Kidney epithelial cell (primary cell): ENCODE data around the gene ALOXE3. TPM values are rescaled to one million over a fixed set of nuclear protein-coding genes. Genes with fewer than 3 reads are reported as not detected.

Experiments used
- DNase-seq: peaks from one replicate; pipeline ENCODE4 v3.0.0-alpha.2; 2010; ENCODE audit warnings: low read depth
- H3K27me3 ChIP-seq: 2 replicates; pipeline ENCODE4 v1.6.0; 2011; ENCODE audit warnings: low read length; ENCODE audit not compliant: control insufficient read depth, insufficient read depth
- H3K36me3 ChIP-seq: 2 replicates; pipeline ENCODE4 v1.5.1; 2011; ENCODE audit warnings: low read length; ENCODE audit not compliant: control insufficient read depth, insufficient read depth
- H3K4me3 ChIP-seq: 2 replicates; pipeline ENCODE4 v1.5.1; 2011; ENCODE audit warnings: low read depth, mild to moderate bottlenecking, control low read depth, low read length
- CTCF ChIP-seq: IDR thresholded peaks from 2 replicates; pipeline ENCODE4 v1.5.1; 2011; ENCODE audit warnings: mild to moderate bottlenecking, moderate library complexity, low read length, control low read depth, inconsistent platforms; ENCODE audit not compliant: insufficient read depth, poor library complexity, severe bottlenecking
- total RNA-seq: library from RNA; depleted of rRNA; stranded (reverse); fragments of >200 nt; gene quantifications from 2 replicates; pipeline ENCODE4 v1.2.3, GENCODE V29; 2015

ALOXE3 gene
- total RNA-seq, 1 donor from 2014 or later: 0.75 TPM

- peaks cover 14% of the 10 kb centered on the region for H3K36me3 ChIP-seq
- no peak overlapping the region for H3K4me3 ChIP-seq
- DNase-seq: no peak
- TF ChIP-seq CTCF: no peak
- H3K27me3 ChIP-seq: no peaks in the 10 kb centered on the region
Observed at GRCh38 chr17:8141045-8141444, 22.7 kb upstream of the ALOXE3 start.

GRCh38 chr17:8140065-8141029, 22.0 kb upstream of the ALOXE3 start:
- DNase-seq: no peak
- TF ChIP-seq CTCF: no peak
- H3K4me3 ChIP-seq: no peak overlapping the region
- peaks cover 14% of the 10 kb centered on the region for H3K36me3 ChIP-seq
- no peaks in the 10 kb centered on the region for H3K27me3 ChIP-seq

GRCh38 chr17:8138672-8139371, 20.5 kb upstream of the ALOXE3 start:
- DNase-seq: peak; percentile 84
- TF ChIP-seq CTCF: peak; percentile 89
- Histone ChIP-seq H3K27me3 (no peaks in the 10 kb centered on the region), H3K4me3 (peak overlapping the region; percentile 53), H3K36me3 (peaks cover 8% of the 10 kb centered on the region)

- Histone ChIP-seq H3K4me3 (peak overlapping the region; percentile 22), H3K36me3 (peaks cover 7% of the 10 kb centered on the region), H3K27me3 (no peaks in the 10 kb centered on the region)
- no peak for DNase-seq
- TF ChIP-seq CTCF: no peak
Observed at GRCh38 chr17:8138374-8138671, 20.0 kb upstream of the ALOXE3 start.

GRCh38 chr17:8137645-8138373, 19.5 kb upstream of the ALOXE3 start:
- TF ChIP-seq CTCF: no peak
- peaks cover 7% of the 10 kb centered on the region for H3K36me3 ChIP-seq
- no peaks in the 10 kb centered on the region for H3K27me3 ChIP-seq
- H3K4me3 ChIP-seq: peak overlapping the region; percentile 22
- DNase-seq: no peak
